PC-9 (cell line): ENCODE data around the gene UBE4A.

Experiments used
- EZH2 ChIP-seq: fragments of 200-600 bp; sonication (generic); IDR thresholded peaks from 2 replicates; pipeline ENCODE4 v1.8.0; 2017; ENCODE audit warnings: antibody characterized with exemption, low read depth
- TF ChIP-seq, protein P1 (sequence below): fragments of 200-600 bp; sonication (generic); conservative IDR thresholded peaks from 2 replicates; pipeline ENCODE4 v1.6.1; 2017; ENCODE audit warnings: mixed run types, antibody characterized with exemption, mild to moderate bottlenecking, moderate library complexity

DNA sequence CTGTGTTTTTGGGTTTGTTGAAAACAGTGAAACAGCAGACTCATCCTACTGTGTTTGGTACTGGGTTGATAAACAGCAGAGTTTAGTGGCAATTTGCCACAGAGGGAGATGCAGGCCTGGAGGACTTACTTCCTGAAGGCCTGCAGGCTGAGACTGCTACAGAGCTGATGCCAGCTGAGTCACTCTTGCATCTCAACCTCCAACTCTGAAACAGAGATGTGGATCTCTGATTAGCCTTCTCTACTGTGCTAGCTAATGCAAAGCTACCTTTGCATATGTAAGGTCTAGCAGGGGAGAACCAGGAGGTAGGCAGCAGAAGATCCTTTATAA, 56.3 kb downstream of the UBE4A start:
- TF ChIP-seq, protein P1, sequence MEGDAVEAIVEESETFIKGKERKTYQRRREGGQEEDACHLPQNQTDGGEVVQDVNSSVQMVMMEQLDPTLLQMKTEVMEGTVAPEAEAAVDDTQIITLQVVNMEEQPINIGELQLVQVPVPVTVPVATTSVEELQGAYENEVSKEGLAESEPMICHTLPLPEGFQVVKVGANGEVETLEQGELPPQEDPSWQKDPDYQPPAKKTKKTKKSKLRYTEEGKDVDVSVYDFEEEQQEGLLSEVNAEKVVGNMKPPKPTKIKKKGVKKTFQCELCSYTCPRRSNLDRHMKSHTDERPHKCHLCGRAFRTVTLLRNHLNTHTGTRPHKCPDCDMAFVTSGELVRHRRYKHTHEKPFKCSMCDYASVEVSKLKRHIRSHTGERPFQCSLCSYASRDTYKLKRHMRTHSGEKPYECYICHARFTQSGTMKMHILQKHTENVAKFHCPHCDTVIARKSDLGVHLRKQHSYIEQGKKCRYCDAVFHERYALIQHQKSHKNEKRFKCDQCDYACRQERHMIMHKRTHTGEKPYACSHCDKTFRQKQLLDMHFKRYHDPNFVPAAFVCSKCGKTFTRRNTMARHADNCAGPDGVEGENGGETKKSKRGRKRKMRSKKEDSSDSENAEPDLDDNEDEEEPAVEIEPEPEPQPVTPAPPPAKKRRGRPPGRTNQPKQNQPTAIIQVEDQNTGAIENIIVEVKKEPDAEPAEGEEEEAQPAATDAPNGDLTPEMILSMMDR, result no peak
- no peak for TF ChIP-seq EZH2
